MM.1S (cell line): ENCODE results near the gene SLC1A2.

ENCODE experiments used
- EZH2 ChIP-seq: fragments of 300-600 bp; sonication (generic); optimal IDR thresholded peaks from 2 replicates; pipeline ENCODE3; 2017; ENCODE audit warnings: low read depth, mild to moderate bottlenecking, antibody characterized with exemption, low read length, mixed read lengths
- TF ChIP-seq, protein P1 (sequence below): fragments of 300-600 bp; sonication (generic); IDR thresholded peaks from 2 replicates; pipeline ENCODE4 v1.5.1; 2016; ENCODE audit warnings: antibody characterized with exemption, low read length, mixed read lengths

DNA sequence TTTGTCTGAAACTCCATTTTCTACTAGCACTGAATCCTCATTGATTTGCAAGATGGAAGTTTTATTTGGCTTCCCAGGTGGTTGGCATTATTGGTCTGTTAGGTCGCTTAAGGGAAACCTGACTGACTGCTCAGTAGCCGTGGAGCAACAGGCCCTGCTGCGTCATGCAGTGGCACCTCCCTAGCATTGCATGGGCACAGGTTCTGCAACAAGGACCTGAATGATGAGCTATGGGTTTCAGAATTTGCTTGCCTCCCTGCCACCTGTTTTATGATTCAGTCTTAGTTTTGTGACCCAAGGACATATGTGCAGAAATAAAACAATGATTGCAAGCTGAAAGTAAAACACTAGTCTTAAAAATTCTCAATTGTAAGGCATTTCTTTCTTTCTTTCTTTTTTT, 128.5 kb downstream of the SLC1A2 start:
- TF ChIP-seq, protein P1, sequence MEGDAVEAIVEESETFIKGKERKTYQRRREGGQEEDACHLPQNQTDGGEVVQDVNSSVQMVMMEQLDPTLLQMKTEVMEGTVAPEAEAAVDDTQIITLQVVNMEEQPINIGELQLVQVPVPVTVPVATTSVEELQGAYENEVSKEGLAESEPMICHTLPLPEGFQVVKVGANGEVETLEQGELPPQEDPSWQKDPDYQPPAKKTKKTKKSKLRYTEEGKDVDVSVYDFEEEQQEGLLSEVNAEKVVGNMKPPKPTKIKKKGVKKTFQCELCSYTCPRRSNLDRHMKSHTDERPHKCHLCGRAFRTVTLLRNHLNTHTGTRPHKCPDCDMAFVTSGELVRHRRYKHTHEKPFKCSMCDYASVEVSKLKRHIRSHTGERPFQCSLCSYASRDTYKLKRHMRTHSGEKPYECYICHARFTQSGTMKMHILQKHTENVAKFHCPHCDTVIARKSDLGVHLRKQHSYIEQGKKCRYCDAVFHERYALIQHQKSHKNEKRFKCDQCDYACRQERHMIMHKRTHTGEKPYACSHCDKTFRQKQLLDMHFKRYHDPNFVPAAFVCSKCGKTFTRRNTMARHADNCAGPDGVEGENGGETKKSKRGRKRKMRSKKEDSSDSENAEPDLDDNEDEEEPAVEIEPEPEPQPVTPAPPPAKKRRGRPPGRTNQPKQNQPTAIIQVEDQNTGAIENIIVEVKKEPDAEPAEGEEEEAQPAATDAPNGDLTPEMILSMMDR: no peak
- no peak for TF ChIP-seq EZH2
